NT2/D1 (cell line): ENCODE data around the gene TMEM176A.

Experiments used
- SUZ12 ChIP-seq: IDR thresholded peaks from 2 replicates; pipeline ENCODE4 v1.6.1; 2011; ENCODE audit not compliant: insufficient read length, insufficient read depth; ENCODE audit errors: extremely low read depth
- YY1 ChIP-seq: IDR thresholded peaks from 2 replicates; pipeline ENCODE4 v1.6.1; 2011; ENCODE audit not compliant: insufficient read length, insufficient read depth

DNA sequence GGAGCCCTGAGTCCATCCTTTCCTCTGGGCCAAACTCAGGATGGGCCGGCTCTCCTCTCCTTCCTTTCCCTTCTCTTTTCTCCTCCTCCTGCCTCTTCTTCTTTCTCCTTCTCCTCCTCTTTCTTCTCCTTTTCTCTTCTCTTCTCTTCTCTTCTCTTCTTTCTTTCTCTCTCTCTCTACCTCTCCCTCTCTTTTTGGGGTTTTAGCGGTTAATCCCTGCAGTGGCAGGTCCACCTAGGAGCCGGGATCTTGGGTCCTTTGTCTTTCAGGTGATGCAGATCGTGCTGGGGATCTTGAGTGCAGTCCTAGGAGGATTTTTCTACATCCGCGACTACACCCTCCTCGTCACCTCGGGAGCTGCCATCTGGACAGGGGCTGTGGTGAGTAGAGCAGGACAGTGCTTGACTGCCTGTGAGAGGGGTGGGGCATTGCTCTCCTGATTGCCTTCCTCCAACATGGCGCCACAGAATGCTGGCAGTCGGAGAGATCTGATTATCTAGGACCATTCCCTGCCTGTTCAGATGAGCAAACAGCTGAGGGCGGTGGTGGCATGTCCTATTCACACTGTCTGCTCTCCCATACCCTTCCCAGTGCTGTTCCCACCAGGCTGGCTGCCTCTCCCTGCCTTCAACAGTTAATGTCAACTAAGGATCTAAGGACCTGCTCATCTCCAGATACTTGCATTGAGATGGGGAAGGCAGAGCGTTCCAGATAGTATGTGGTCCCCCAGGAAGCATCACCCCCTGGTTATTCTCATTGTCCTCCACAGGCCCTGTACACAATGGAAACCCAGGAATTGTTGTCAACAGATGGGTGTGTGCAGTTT lies 1.6 kb downstream of the TMEM176A start:
- TF ChIP-seq YY1 (no peak), SUZ12 (no peak)
